ENCODE measurements around the gene FBXL20.

GRCh38 chr17:39208136-39208535 is 193.3 kb downstream of the FBXL20 start:
- no peak for TF ChIP-seq CTCF (conservative IDR thresholded peaks at IDR 0.05; ENCODE audit: low read depth, low read length)
- TF ChIP-seq EZH2 (IDR thresholded peaks at IDR 0.05; ENCODE audit: low read length, unreplicated experiment), result no peak
